ENCODE measurements around the gene TJP3.
A peak's percentile ranks its signal among the peaks of the same experiment; 100 is the strongest.

Gene TJP3

DNA sequence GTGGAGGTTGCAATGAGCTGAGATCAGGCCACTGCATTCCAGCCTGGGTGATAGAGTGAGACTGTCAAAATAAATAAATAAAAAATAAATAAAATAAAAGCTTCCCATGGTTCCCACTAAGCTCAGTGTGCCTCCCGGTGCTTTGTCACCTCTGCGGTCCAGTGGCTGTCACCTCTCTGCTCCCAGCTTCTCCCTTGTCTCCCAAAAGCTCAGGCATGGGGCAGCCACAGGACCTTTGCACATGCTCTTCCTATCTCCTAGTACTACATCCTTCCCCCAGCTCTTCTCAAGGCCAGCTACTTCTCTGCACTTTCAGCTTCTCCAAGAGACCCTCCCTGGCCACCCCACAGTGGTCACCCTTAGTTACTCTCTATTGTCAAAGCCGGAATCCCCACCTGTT, 85.6 kb downstream of the TJP3 start:
- Histone ChIP-seq H3K4me3 (no peak overlapping the region), H3K27ac (no peak overlapping the region)

DNA sequence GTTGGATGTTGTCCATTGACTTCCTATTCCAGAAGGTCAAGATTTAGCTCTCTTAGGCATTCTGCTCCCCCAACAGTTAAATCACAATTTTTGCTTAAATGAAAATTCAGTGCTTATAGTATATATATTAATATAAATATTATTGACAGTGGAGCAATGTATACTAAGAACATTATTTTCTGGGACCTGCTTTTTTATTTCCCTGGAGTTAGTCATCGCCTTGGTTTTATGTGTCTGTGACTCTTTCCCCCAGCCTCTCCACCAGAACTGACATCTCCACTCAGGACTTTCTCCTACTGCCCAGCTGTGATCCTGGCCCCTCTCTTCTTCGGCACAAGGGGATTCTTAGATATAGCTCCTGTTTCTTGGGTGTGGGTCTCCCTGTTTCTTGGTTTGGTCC, 88.2 kb downstream of the TJP3 start:
- H3K4me3 ChIP-seq: no peak overlapping the region
- no peak overlapping the region for H3K27ac ChIP-seq

- Histone ChIP-seq H3K27ac (peak overlapping the region in 4 of 21 experiments; percentile 14 to 69 (median 22)), H3K4me3 (no peak overlapping the region)
Observed at GRCh38 chr19:3798137-3798536, 90.0 kb downstream of the TJP3 start.
